GM10847 (cell line): ENCODE data around the gene UFC1.

Source experiments
- POLR2A ChIP-seq: IDR thresholded peaks from 2 replicates; pipeline ENCODE4 v1.6.1; 2011; ENCODE audit not compliant: insufficient read length; ENCODE audit errors: extremely low read depth

Gene UFC1

DNA sequence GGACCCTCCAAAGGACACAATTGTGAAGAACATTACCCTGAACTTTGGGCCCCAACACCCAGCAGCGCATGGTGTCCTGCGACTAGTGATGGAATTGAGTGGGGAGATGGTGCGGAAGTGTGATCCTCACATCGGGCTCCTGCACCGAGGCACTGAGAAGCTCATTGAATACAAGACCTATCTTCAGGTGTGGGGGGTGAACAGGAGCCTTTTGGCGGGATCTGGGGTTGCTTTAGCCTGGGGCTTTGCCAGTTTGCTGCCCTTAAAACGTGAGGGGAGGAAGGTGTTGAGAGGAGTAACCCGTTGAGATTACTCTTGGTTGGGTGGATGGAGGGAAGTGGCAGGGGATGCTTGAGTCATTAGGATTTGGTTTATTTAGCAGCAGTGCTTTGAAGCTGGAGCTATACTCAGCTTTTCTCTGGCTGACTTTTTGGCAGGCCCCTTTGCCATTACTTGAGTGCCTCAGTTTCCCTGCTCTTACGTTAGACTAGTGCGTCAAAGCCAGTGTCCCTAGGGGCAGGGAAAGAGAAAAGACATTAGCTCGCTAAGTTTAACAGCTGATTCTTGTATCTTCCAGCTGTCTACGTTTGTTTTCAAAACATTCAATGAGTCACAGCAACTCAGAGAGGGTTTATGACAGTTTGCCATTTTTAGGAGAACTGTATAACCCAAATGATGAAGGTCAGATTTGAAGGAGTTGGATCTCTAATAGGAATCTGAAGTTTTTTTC, 52.8 kb downstream of the UFC1 start:
- TF ChIP-seq POLR2A, result no peak

GRCh38 chr1:161207173-161207572, 53.4 kb downstream of the UFC1 start:
- no peak for TF ChIP-seq POLR2A
